LHCN-M2 (cell line): ENCODE results near the gene VWA1. TPM values are rescaled to one million over a fixed set of nuclear protein-coding genes. Genes with fewer than 3 reads are reported as not detected.
"Not testable (repeated sequence)": the region's sequence is repeated elsewhere in the genome, so short reads cannot be mapped to it uniquely, and the experiment has no call there.

Source experiments
- DNase-seq: peaks from one replicate; pipeline ENCODE4 v3.0.0-alpha.2; 2012; ENCODE audit warnings: low read depth
- polyA plus RNA-seq: library from polyadenylated mRNA; unstranded; fragments of >200 nt; gene quantifications from one replicate; pipeline ENCODE4 v1.2.1, GENCODE V29; 2012; ENCODE audit warnings: missing spikeins
- total RNA-seq: library from RNA; depleted of rRNA; stranded (reverse); fragments of >200 nt; gene quantifications from 2 replicates; pipeline ENCODE4 v1.2.3, GENCODE V29; 2014; rRNA removed

Gene VWA1
- total RNA-seq, result 1.1 TPM in 2 replicates
- polyA plus RNA-seq, result 1.5 TPM

DNA sequence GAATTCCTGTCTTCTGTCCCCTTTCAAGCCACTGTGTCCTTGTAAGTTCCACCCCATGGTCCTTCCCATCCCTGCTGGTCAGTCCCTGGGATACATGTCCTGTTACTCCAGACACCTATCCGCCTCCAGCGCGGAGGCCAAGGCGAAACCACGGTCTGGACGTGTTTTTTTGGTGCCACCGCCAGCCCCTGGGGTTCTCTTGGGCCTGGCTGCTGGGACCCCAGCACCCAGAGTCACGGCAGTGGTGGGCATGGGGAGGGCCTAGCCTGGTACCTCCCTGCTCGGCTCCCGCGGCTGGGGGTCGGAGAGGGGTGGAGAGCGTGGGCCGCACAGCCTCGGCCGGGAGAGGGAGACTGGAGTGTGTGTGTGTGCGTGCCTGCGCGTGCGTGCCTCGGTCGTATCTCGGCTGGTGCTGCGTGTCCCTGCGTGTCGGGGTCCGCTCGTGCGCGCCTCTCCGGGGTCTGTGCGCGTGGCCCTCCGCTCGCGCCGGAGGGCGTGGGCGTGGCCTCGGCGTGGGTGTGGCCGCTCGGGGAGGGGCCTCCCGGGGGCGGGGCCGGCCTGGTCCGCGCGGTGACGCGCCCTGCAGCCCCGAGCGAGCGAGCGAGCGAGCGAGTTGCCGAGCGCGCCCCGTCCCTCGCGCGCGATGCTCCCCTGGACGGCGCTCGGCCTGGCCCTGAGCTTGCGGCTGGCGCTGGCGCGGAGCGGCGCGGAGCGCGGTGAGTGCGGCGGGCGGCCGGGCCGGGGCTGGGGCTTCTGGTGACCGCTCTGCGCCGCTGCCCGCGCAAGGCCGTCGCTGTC lies at the start of gene VWA1:
Gene VWA1 (plus strand): TSS at position 585 of the 798 bp plus-strand sequence. CDS start 59 bp downstream, at position 644.
- DNase-seq, result no peak

GRCh38 chr1:1385931-1386330 lies 49.6 kb upstream of the VWA1 start:
- no peak for DNase-seq

DNA sequence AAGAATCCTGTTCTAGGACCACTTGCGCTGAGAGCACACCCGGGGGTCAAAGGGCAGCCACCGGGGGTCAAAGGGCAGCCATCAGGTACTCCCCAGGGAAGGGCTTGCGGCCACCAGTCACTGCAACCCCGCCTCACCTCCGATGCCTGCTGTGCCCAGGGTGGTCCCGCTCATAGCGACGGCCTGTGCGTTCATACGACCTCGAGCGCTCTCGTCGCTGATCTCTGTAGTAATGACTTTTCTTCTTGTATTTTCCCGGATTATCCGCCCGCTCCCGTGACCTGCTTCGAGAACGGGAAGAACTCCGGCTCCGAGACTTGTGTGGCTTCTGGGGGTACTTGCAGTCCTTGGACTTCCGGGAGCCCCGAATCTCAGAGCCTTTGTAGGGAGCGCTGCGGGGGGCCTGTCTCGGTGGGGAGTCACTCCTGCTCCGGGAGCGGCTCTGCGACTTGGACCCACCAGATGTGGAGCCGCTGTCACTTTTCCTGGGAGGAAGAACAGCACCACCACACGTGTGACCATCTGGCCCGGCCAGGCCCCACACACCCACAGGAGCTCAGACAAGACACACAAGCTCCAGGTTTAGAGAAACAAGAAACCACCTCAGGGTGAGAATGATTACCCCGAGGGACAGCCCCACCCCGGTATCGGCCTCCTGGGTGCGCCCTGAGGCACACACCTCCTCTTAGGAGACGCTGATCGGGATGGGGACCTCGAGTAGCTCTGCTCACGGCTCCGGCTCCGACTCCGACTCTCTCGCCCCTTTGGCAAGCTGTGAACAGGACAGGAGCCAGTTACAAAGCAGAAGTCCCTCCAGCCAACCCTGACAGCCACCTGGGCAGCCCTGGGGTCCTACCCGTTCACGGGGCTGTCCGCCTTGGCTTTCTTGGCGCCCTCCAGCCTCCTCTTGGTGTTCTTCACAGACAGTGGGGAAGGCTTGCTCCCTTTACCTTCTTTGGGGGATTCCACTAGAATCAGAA lies 48.1 kb upstream of the VWA1 start:
- no peak for DNase-seq

DNA sequence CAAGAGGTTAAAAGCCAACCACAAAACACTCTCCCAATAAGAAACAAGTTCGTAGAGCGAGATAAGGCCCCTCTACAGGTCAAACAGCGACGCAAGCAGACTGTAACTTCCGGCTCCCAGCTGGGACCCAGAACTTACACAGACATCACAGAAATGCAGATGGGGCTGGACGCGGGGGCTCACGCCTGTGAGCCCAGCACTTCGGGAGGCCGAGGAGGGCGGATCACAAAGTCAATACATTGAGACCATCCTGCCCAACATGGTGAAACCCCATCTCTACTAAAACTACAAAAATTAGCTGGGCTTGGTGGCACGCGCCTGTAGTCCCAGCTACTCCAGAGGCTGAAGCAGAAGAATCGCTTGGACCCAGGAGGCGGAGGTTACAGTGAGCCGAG lies 47.4 kb upstream of the VWA1 start:
- DNase-seq, result no peak

DNA sequence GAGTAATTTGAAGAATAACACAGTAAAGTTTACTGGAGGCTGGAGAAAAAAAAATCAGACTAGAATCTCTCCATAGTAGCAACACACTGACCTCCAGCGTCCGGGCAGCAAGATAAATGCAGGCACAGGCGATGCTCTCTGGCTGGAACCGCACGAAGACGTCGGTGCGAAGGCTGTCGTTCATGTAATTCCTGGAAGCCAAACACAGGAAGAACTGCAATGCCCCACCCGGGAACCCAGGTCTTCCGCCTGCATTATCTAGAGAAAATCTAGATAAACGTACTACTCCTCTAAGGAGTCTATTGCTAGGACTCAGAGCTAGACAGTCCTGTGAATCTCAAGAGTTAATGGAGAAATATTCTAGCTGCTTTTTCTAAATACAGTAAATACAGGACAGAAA lies 44.8 kb upstream of the VWA1 start:
- DNase-seq, result no peak

DNA sequence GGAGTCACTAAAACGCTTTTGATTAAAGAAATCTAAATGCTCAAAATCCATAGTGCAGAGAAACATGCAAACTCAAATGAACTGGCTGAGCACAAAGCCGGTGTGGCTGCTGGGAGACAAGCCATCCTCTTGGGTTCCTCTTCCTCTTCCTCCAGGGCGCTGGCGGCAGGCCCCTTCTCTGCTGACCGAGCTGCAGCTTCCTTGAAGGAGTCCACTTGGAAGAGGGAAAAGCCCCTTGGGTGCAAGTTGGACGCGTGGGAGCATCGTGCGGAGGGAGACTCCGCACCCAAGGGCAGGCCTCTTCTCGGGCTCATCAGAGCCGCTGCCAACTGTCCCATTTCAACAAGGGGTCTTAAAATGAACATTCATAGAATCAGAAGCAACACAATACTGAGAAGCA lies 44.3 kb upstream of the VWA1 start:
- DNase-seq, result no peak

GRCh38 chr1:1393014-1393413 lies 42.5 kb upstream of the VWA1 start:
- no peak for DNase-seq

DNA sequence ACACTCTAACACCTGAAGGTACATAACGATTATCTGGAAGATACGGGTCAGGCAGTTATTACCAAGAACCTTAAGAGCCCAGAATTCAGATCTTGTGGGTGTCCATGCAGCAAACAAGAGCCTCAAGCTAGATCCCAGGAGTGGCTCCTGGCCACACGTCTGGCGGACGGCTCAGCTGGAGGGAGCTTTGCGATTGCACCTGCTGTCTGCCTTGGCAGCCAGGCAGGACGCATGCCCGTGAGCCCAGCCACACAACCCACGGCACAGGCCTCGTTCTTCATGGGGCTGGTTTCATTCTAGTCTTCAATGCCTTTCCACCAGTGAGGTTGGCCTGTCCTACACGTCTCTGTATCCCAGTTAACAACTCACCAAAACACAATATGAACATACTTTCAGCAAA lies 42.1 kb upstream of the VWA1 start:
- DNase-seq, result no peak

DNA sequence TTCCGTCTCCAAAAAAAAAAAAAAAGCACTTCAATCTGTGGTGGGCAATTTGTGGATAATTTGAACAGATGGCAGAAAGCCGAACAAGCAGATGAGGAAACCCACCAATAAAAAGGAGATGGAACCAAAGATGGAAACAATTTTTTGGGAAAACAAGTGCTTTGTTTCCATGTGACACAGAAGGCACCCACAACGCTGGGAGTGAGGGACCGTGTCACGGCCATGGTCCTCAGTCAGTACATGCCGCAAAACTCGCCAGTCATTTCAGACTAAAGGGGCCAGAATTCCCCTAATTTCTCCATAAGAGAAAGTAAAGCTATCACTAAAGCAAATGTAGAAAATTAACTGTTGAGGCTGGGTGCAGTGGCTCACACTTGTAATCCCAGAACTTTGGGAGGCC lies 41.4 kb upstream of the VWA1 start:
- DNase-seq, result no peak

- no peak for DNase-seq
Observed at GRCh38 chr1:1395166-1395565, 40.3 kb upstream of the VWA1 start.

GRCh38 chr1:1397839-1398523 lies 37.5 kb upstream of the VWA1 start:
- peak; percentile 81 for DNase-seq

GRCh38 chr1:1398677-1399186 lies 36.8 kb upstream of the VWA1 start:
- DNase-seq, result no peak

GRCh38 chr1:1399187-1399871 lies 36.2 kb upstream of the VWA1 start, which contains the start of gene CCNL2:
Gene CCNL2, minus strand, starts transcription at chr1:1399335. Its CDS starts 29 bp downstream, at chr1:1399306.
- DNase-seq, result peak; percentile 97

DNA sequence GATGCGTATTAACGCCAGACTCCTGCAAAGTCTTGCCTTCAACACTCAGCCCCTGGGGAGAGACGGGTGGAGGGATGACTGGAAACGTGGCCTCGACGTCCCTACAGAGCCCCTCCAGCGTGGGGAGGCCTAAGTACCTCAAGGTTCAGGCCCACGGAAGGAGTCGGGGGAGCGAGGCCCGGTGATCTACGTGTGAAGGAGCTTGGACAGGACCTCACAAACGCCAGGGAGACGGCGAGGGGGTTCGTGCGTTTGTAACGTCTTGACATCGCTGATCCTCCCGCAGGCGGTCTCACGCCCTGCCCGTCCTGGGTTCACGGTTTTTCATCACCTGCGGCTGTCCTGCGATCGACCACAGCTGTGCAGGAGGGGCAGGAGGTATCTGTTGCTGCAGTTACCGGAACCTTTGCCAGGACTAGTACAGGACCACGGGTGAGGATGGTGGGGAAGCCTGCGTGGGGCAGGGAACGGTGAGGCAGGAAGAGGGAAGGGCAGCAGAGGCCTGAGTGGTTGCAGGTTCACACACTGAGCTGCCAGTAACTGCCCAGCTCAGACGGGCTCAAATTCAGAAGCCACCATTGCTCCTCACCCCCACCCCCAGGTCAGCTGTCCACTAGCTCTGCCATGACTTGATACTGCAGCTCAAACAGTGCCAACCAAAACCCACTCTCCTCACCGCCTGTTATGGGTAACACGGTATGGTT lies 35.5 kb upstream of the VWA1 start:
- DNase-seq, result peak; percentile 66

- no peak for DNase-seq
Observed at GRCh38 chr1:1400576-1401456, 34.7 kb upstream of the VWA1 start.

DNA sequence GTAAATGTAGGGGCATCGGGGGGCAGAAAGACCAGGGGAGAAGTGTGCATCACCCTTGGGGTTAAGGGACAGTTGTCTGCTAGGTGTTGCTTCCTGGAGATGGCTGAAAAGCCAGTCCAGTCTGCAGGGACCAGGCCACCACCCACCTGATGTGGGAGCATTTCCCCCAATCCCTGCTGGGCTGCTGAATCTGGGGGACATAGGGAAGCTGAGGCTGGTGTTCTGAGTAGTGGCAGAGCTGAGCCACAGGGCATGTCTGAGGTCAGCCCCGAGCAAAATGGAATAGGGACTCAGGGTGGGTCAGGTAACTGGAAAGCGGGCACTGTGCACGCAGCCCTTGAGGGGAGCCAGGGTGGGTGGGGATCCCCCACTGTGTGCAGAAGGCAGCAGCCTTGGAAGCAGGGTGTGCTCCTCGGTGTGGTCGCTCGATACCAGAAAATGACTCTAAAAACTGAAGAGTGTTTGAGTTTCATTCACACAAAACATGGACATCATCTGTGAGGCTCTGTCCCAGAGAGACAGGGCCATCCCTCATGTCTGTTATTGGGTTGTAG lies 34.0 kb upstream of the VWA1 start:
- no peak for DNase-seq

DNA sequence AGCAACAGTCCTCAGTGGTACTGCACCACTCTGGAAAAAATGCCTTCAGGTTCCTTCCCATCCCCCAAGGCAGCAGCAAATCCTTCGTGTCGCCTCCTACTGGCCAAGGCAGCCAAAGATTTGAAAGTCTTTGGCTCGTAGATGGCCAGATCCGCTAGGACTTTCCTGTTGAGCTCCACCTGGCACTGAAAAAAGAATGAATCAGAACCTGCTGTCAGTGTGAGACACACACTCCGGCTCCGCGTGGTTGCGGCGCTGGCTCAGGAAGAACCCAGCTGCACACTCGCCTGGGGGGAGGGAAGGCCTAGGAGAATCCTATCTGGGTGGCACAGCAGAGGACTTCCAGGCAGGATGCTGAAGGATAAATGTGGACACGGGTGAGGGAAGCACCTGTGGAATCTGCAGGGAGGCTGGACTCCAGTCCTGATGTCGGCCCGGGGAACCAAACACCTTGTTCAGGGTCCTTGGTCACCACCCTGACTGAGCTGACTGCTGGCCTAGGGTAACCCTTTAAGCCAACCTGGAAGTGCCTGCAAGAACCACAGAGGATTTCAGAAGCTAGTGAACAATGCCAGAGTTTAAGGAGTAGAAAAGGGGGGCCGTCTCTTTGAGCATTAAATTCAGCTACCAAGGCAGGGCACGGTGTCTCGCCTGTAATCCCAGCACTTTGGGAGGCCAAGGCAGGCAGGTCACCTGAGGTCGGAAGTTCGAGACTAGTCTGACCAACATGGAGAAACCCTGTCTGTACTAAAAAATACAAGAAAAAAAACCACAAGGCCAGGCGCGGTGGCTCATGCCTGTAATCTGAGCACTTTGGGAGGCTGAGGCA lies 33.2 kb upstream of the VWA1 start:
- DNase-seq, result peak; percentile 73

DNA sequence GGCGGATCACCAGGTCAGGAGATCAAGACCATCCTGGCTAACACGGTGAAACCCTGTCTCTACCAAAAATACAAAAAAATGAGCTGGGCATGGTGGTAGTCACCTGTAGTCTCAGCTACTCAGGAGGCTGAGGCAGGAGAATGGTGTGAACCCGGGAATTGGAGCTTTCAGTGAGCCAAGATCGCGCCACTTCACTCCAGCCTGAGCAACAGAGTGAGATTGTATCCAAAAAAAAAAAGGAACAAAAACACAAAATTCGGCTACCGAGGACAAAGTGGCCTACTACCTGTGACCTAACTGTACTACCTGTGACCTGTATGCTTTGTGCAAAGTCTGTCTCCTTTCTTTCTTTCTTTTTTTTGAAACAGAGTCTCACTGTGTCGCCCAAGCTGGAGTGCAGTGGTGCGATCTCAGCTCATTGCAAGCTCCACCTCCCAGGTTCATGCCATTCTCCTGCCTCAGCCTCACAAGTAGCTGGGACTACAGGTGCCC lies 32.5 kb upstream of the VWA1 start:
- not testable (repeated sequence) for DNase-seq
